GM20000 (cell line): ENCODE results near the gene FGF4.

Experiments
- DNase-seq: peaks from one replicate; pipeline ENCODE4 v3.0.0; 2012; ENCODE audit warnings: low spot score
- TF ChIP-seq, protein P1 (sequence below): IDR thresholded peaks from 2 replicates; pipeline ENCODE4 v1.5.1; 2012; ENCODE audit warnings: mild to moderate bottlenecking, control low read depth; ENCODE audit errors: extremely low read depth, missing control alignments

The FGF4 gene, protein sequence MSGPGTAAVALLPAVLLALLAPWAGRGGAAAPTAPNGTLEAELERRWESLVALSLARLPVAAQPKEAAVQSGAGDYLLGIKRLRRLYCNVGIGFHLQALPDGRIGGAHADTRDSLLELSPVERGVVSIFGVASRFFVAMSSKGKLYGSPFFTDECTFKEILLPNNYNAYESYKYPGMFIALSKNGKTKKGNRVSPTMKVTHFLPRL

DNA sequence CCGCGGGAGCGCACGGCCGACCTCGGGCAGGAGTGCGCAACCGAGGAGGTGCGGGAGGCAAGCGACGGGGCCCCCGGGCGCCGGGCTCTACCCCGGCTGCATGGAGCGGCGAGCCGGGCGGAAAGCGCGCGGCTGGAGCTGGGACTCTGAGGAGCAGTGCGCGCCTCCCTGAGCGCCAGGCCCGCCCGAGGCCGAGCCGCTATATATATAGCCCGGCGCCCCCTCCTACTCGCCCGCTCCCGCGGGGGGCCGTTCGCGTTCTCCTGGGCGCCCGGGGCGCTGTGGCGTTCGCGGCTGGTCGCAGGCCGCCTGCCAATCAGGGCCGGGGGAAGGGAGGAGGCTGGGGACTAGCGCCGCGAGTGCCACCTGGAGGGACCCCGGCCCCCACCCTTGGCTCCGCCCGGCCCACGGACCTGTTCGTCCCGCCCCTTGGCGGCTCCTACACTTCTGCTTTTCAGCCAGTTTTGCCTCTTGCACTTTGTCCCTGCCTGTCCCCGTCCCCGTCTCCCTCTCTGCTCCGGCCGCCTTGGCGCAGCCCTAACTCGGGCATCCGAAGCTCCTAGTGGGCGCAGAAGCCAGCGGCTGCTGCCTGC lies at the start of gene FGF4:
Gene FGF4, minus strand, starts transcription at position 179 of the 593 bp plus-strand sequence. CDS start 257 bp downstream, outside the sequence.
- TF ChIP-seq, protein P1, sequence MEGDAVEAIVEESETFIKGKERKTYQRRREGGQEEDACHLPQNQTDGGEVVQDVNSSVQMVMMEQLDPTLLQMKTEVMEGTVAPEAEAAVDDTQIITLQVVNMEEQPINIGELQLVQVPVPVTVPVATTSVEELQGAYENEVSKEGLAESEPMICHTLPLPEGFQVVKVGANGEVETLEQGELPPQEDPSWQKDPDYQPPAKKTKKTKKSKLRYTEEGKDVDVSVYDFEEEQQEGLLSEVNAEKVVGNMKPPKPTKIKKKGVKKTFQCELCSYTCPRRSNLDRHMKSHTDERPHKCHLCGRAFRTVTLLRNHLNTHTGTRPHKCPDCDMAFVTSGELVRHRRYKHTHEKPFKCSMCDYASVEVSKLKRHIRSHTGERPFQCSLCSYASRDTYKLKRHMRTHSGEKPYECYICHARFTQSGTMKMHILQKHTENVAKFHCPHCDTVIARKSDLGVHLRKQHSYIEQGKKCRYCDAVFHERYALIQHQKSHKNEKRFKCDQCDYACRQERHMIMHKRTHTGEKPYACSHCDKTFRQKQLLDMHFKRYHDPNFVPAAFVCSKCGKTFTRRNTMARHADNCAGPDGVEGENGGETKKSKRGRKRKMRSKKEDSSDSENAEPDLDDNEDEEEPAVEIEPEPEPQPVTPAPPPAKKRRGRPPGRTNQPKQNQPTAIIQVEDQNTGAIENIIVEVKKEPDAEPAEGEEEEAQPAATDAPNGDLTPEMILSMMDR = no peak
- DNase-seq = no peak

DNA sequence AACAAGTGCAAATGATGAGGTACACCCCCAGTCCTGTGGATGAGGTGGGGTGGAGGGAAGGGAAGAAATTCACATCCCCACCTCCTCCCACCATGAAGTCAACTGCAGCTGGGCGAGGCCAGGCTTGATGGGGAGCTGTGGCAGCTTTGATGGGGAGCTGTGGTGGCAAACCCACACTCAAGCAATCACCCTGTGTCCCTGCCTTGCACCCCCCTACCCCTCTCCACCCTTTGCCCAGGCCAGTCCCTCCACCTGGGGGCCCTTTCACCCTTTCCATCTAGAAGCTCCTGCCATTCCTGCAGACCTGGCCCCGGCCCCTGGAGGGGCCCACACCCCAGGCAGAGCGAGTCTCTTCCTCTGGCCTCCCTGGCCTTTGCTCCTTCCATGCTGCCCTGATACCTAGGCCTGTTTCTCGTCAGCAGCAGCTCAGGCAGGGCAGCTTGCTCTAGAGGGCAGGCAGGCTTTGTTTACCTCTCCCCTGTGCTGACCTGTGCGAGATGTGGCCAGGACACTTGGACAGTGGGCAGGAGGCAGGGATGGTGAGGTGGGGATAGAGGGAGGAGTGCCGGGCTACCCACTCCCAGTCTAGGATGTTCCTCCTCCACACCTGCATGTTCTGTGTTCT lies 48.6 kb upstream of the FGF4 start:
- TF ChIP-seq, protein P1 = no peak
- no peak for DNase-seq

DNA sequence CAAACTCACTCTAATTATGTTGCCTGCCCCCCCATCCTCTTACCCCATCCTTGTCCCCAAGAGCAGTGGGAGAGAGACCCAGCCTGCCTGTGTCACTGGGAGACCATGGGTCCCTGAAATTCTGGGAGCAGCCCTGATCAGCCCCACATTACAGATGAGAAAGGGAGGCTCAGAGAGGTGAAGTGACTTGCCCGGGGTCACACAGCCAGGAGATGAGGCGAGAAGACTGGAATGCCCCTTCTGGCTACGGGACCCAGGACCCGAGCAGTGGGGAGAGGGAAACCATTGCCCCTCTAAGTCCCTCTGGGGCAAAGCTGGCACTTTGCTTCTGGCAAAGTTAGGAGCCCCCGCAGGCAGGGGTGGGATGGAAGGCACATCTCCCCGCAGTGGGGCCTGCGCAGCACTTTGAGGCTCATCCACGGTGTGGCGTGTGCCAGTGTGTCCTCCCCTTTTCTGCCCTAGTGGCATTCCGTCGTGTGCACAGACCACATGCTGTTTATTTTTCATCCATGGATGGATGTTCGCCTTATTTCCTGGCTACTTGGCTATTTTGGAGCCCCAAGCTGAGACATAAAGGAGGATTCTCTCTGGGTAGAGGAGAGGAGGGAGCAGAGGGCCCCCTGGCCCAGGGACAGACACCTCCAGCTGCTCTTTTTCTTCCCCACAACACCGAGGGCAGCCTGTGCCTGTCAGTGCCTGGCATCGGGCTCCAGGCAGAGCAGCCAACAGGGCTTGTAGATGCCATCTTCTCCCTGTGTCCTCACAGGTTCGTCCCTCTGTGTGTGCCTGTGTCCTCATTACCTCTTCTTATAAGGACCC lies 47.7 kb upstream of the FGF4 start:
- DNase-seq = no peak
- TF ChIP-seq, protein P1 = no peak

DNA sequence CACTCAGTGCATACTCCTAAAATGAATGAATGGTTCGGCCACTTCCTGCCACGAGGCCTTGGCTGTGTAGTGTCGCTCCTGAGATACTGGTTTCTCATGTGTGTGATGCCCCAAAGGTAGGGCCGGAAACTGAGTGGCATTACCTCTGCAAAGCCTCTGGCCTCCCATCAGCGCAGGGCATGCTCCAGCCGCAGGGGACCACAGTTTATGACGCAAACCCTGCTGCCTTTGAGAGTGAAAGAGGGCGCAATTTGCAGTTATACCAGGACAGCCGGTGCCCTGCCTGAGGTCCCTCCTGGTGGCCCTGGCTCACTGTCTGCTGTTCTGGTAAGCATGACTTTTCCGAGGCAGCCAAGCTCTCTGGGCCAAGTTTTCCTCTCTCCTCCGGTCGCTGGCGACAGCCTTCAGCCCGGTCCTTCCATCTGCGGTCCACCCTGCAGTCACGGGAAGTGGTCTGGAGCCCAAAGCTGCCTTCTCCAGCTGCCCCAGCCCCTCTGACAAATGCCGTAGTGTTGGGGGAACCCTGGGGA lies 46.4 kb upstream of the FGF4 start:
- TF ChIP-seq, protein P1 = no peak
- no peak for DNase-seq

DNA sequence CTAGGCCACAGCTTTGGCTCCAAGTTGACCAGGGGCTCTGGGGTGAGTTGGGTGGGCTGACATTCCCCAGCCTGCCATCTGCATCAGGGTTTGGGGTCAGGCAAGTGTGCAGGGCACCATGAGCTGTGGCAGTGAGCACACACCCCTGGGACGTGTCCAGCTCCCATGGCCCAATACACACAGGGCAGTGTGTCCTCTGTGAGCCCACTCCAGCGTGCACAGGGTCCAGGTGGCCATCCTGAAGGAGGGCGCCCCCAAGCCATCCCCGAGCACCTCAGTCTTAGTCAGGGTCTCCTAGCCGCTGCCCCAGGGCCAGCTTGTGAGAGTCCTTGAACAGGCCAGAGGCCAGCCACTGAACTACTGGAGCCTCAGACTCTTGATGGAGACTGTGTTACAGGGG lies 45.3 kb upstream of the FGF4 start:
- no peak for DNase-seq
- TF ChIP-seq, protein P1 = no peak

DNA sequence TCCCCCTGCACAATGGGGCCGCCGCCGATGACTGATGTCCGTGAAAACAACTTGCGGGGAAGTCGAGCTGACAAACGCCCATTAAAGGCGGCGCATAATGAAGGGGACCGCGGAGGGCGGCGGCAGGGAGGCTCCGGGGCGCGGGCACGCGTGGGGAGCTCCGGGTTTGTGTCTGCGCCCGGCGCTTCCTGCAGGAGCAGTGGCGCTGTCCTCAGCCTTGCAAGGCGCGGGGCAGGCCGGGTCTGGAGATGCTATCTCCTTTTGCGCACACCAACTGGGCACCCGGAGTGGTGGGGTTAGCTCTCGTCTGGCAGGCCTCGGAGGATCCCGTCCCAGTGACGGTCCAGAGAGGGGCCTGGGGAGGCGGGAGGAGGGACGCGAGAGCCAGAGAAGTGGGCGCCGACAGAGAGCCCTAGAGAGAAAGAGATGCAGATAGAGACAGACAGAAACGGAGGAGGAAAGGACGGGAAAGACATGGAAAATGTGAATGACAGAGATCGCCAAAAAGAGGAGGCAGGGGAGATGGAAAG lies 44.5 kb upstream of the FGF4 start:
- no peak for DNase-seq
- TF ChIP-seq, protein P1 = no peak
